Tibial nerve (tissue), 3 donors: Measurements from ENCODE around the gene KCNK4.

Experiments used
- POLR2A ChIP-seq, 2 donors: fragments of 450-650 bp; IDR thresholded peaks; one replicate each; pipeline ENCODE4 v1.6.1; 2017; ENCODE audit warnings: antibody characterized with exemption in 2 of 2, mild to moderate bottlenecking in 2 of 2, moderate library complexity in 2 of 2
- TF ChIP-seq, protein P1 (sequence below), 5 experiments: fragments of 200-600 bp in 3 of 5; fragments of 450-650 bp in 2 of 5; sonication (generic) in 3 of 5; IDR thresholded peaks; one replicate each; pipeline ENCODE4 v1.5.1; 2016 to 2019; ENCODE audit warnings: antibody characterized with exemption in 5 of 5, mild to moderate bottlenecking in 3 of 5, moderate library complexity in 2 of 5

DNA sequence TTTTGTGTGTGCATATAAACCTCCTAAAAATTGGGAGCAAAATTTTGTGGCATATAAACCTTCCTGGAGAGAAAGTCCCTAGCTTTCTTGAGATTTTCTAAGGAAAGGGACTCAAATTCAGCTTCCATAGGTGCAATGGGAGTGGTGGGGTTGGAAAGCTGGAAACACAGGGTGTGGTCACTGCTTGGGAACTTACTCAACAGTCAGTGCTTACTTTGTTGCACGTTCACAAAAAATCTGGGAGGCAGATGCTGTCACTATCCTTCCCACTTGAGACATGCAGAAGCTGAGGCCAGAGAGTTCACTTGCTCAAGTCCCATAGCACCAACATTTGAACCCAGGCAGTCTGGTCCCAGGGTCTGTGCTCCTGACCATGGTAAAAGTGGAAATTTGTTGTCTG lies 5.1 kb downstream of the KCNK4 start:
- TF ChIP-seq, protein P1, sequence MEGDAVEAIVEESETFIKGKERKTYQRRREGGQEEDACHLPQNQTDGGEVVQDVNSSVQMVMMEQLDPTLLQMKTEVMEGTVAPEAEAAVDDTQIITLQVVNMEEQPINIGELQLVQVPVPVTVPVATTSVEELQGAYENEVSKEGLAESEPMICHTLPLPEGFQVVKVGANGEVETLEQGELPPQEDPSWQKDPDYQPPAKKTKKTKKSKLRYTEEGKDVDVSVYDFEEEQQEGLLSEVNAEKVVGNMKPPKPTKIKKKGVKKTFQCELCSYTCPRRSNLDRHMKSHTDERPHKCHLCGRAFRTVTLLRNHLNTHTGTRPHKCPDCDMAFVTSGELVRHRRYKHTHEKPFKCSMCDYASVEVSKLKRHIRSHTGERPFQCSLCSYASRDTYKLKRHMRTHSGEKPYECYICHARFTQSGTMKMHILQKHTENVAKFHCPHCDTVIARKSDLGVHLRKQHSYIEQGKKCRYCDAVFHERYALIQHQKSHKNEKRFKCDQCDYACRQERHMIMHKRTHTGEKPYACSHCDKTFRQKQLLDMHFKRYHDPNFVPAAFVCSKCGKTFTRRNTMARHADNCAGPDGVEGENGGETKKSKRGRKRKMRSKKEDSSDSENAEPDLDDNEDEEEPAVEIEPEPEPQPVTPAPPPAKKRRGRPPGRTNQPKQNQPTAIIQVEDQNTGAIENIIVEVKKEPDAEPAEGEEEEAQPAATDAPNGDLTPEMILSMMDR (IDR thresholded peaks at IDR 0.05), result no peak
- no peak for TF ChIP-seq POLR2A (IDR thresholded peaks at IDR 0.05)
